Adipocyte (in vitro differentiated cells): ENCODE results near the gene MPPE1.

Source experiments
- DNase-seq: peaks from one replicate; pipeline ENCODE4 v3.0.0-alpha.2; 2015; ENCODE audit warnings: low read depth
- H3K27me3 ChIP-seq: replicated peaks from 2 replicates; pipeline ENCODE4 v1.7.0; 2013; ENCODE audit warnings: mild to moderate bottlenecking, low read length, moderate library complexity; ENCODE audit not compliant: control insufficient read depth, insufficient read depth
- H3K36me3 ChIP-seq: 2 replicates; pipeline ENCODE4 v1.7.0; 2013; ENCODE audit warnings: low read length, mild to moderate bottlenecking, moderate library complexity; ENCODE audit not compliant: control insufficient read depth, insufficient read depth, severe bottlenecking
- H3K4me1 ChIP-seq: 2 replicates; pipeline ENCODE4 v1.7.0; 2013; ENCODE audit warnings: mild to moderate bottlenecking, low read length, moderate library complexity; ENCODE audit not compliant: control insufficient read depth, insufficient read depth
- H3K4me3 ChIP-seq: 2 replicates; pipeline ENCODE4 v1.7.0; 2013; ENCODE audit warnings: mild to moderate bottlenecking, low read length, moderate library complexity
- H3K9ac ChIP-seq: 2 replicates; pipeline ENCODE4 v1.7.0; 2013; ENCODE audit warnings: mild to moderate bottlenecking, low read length, moderate library complexity
- H3K9me3 ChIP-seq: 2 replicates; pipeline ENCODE4 v1.7.0; 2013; ENCODE audit warnings: mild to moderate bottlenecking, low read length, moderate library complexity; ENCODE audit not compliant: control insufficient read depth

MPPE1 gene

DNA sequence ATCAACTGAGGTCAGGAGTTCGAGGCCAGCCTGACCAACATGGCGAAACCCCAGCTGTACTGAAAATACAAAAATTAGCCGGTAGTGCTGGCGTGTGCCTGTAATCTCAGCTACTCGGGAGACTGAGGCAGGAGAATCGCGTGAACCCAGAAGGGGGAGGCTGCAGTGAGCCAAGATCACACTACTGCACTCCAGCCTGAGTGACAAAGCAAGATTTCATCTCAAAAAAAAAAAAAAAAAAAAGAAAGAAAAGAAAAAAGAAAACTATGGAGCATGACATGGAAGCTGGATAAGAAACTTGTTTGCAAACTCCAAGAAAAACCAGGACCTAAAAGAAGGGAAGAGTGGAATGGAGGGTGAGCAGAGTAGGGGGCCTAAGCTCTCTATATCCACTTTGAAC is 58.8 kb downstream of the MPPE1 start:
- Histone ChIP-seq H3K9ac (no peak overlapping the region), H3K4me1 (peaks cover 25% of the 10 kb centered on the region), H3K9me3 (no peaks in the 10 kb centered on the region), H3K4me3 (peak overlapping the region; percentile 97), H3K36me3 (no peaks in the 10 kb centered on the region), H3K27me3 (no peaks in the 10 kb centered on the region)
- no peak for DNase-seq

GRCh38 chr18:11847811-11848210 is 60.3 kb downstream of the MPPE1 start:
- Histone ChIP-seq H3K9ac (no peak overlapping the region), H3K4me3 (no peak overlapping the region), H3K4me1 (peaks cover 17% of the 10 kb centered on the region), H3K27me3 (no peaks in the 10 kb centered on the region), H3K9me3 (no peaks in the 10 kb centered on the region), H3K36me3 (no peaks in the 10 kb centered on the region)
- no peak for DNase-seq

GRCh38 chr18:11845654-11846053 is 62.5 kb downstream of the MPPE1 start:
- Histone ChIP-seq H3K9ac (no peak overlapping the region), H3K27me3 (no peaks in the 10 kb centered on the region), H3K36me3 (no peaks in the 10 kb centered on the region), H3K9me3 (no peaks in the 10 kb centered on the region), H3K4me1 (peaks cover 11% of the 10 kb centered on the region), H3K4me3 (no peak overlapping the region)
- DNase-seq = no peak

DNA sequence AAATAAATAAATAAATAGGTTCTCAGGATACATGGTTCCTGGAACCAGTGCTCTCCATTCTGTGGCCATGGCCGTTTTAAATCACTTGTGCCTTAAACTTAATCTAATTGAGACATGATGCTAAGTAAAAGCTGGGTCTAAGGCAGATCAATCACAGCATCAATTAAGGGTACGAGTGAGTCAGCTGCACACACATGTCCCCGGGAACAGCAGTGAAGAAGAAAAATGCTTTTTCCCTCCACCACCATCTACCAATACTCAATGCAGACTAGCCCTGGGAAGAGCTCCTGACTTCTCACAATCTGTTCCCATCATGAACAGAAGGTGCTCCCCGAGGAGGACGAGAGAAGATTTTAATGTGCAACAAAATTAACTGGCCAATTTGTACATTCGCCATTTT is 63.7 kb downstream of the MPPE1 start:
- Histone ChIP-seq H3K9ac (no peak overlapping the region), H3K9me3 (no peaks in the 10 kb centered on the region), H3K36me3 (no peaks in the 10 kb centered on the region), H3K27me3 (no peaks in the 10 kb centered on the region), H3K4me1 (peaks cover under 1% of the 10 kb centered on the region), H3K4me3 (no peak overlapping the region)
- DNase-seq = no peak

DNA sequence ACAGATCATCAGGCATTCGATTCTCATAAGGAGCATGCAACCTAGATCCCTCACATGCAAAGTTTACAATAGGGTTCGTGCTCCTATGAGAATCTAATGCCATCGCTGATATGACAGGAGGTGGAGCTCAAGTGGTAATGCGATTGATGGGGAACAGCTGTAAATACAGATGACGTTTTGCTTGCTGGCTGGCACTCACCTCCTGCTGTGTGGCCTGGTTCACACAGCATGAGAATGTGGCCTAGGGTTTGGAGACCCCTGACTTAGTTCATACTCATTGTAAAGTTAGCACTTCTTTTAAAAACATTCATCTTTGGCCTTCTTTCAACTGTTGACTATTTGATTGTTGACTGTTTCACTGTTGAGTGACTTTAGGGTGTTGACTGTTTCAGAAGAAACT is 65.6 kb downstream of the MPPE1 start:
- no peak for DNase-seq
- Histone ChIP-seq H3K4me3 (no peak overlapping the region), H3K27me3 (no peaks in the 10 kb centered on the region), H3K4me1 (no peaks in the 10 kb centered on the region), H3K9me3 (no peaks in the 10 kb centered on the region), H3K9ac (no peak overlapping the region), H3K36me3 (no peaks in the 10 kb centered on the region)

DNA sequence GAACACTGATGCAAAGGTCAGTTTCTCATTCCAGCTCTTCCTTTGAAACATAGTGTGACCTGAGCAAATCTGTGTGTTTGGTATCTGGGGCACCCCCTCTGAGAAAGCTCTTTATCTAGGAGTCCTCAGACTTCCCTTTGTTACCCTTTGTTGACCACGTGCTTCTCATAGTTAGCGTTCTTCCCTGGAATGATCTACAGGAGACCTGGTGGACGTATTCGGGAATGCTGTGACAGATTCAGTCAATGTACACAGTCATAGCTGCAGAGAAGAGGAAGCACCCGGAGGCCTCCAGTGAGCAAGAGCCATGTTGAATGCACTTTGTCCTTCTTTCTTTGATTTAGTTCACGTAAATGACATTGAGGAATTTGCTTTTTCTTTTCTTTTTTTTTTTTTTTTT is 67.6 kb downstream of the MPPE1 start:
- no peak overlapping the region for H3K9ac ChIP-seq
- no peak for DNase-seq
- H3K4me1 ChIP-seq = no peaks in the 10 kb centered on the region
- H3K27me3 ChIP-seq = no peaks in the 10 kb centered on the region
- no peaks in the 10 kb centered on the region for H3K9me3 ChIP-seq
- H3K36me3 ChIP-seq = no peaks in the 10 kb centered on the region
- H3K4me3 ChIP-seq = no peak overlapping the region

DNA sequence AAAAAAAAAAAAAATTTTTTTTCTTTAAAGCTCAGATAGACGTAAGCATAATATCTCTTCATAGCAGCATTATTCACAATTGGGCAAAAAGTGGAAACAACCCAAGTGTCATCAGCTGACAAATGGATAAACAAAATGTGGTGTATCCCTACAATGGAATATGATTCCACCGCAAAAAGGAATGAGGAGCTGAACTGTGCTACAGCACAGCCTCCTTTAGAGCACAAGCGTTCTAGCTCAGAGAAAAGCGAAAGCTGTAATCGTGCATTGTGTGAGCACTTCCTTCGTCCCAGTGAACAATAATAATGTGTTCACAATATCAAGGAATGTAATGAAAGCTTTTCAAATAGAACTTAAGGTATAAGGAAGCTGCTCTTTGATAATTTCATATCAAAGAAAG is 68.6 kb downstream of the MPPE1 start:
- no peak overlapping the region for H3K4me3 ChIP-seq
- no peaks in the 10 kb centered on the region for H3K4me1 ChIP-seq
- no peaks in the 10 kb centered on the region for H3K27me3 ChIP-seq
- H3K9ac ChIP-seq = no peak overlapping the region
- H3K9me3 ChIP-seq = no peaks in the 10 kb centered on the region
- DNase-seq = no peak
- H3K36me3 ChIP-seq = no peaks in the 10 kb centered on the region

GRCh38 chr18:11834772-11835171 is 73.3 kb downstream of the MPPE1 start:
- Histone ChIP-seq H3K27me3 (no peaks in the 10 kb centered on the region), H3K4me1 (no peaks in the 10 kb centered on the region), H3K4me3 (no peak overlapping the region), H3K36me3 (no peaks in the 10 kb centered on the region), H3K9me3 (no peaks in the 10 kb centered on the region), H3K9ac (no peak overlapping the region)
- no peak for DNase-seq
